ENCODE measurements around the gene PFKFB4. TPM values are rescaled to one million over a fixed set of nuclear protein-coding genes. Genes with fewer than 3 reads are reported as not detected.

Gene PFKFB4
- total RNA-seq, 3 donors from 2014 or later (not counting 1 experiment from before 2014, with no cell fraction given), result 2.4 to 4.3 (median 3.6) TPM

- no peak for TF ChIP-seq CTCF (IDR thresholded peaks at IDR 0.05)
- no peaks in the 10 kb centered on the region for H3K36me3 Mint-ChIP-seq
- whole genome bisulfite sequencing (ENCODE audit: insufficient coverage), result 93% methylated on average over 10 of the region's 10 CpGs
- no peak for ATAC-seq
- H3K36me3 ChIP-seq (ENCODE audit: control insufficient read depth, insufficient read depth, low read length), result no peaks in the 10 kb centered on the region
- DNase-seq, result no peak
- no peaks in the 10 kb centered on the region for H3K27me3 ChIP-seq (ENCODE audit: control insufficient read depth, insufficient read depth, low read length)
- intact Hi-C loops (cut with micrococcal nuclease), result no loop called here
- no peaks in the 10 kb centered on the region for H3K27me3 Mint-ChIP-seq (ENCODE audit: low read depth in 2 of 2)
- no peak overlapping the region for H3K27ac Mint-ChIP-seq
- H3K4me3 Mint-ChIP-seq, result no peak overlapping the region
- no peak overlapping the region for H3K4me3 ChIP-seq (ENCODE audit: low read length)
- no peaks in the 10 kb centered on the region for H3K9me3 ChIP-seq (ENCODE audit: control insufficient read depth, insufficient read depth, low read length)
- H3K9me3 Mint-ChIP-seq, result no peaks in the 10 kb centered on the region
- H3K4me1 ChIP-seq (ENCODE audit: control insufficient read depth, insufficient read depth, low read length), result no peaks in the 10 kb centered on the region
- H3K27ac ChIP-seq (ENCODE audit: low read length), result no peak overlapping the region
- no peaks in the 10 kb centered on the region for H3K4me1 Mint-ChIP-seq
These were observed 17.5 kb upstream of the PFKFB4 start for GRCh38 chr3:48573973-48574585.

- no peak for TF ChIP-seq CTCF (IDR thresholded peaks at IDR 0.05)
- DNase-seq, result no peak
- H3K27me3 Mint-ChIP-seq (ENCODE audit: low read depth in 2 of 2), result no peaks in the 10 kb centered on the region
- 90% methylated on average over 5 of the region's 7 CpGs for WGBS (ENCODE audit: insufficient coverage)
- Histone ChIP-seq H3K9me3 (ENCODE audit: control insufficient read depth, insufficient read depth, low read length) (no peaks in the 10 kb centered on the region), H3K36me3 (ENCODE audit: control insufficient read depth, insufficient read depth, low read length) (no peaks in the 10 kb centered on the region), H3K27me3 (ENCODE audit: control insufficient read depth, insufficient read depth, low read length) (no peaks in the 10 kb centered on the region), H3K4me1 (ENCODE audit: control insufficient read depth, insufficient read depth, low read length) (no peaks in the 10 kb centered on the region), H3K4me3 (ENCODE audit: low read length) (no peak overlapping the region), H3K27ac (ENCODE audit: low read length) (no peak overlapping the region)
- H3K4me1 Mint-ChIP-seq, result no peaks in the 10 kb centered on the region
- H3K27ac Mint-ChIP-seq, result no peak overlapping the region
- no peak overlapping the region for H3K4me3 Mint-ChIP-seq
- ATAC-seq, result no peak
- H3K36me3 Mint-ChIP-seq, result no peaks in the 10 kb centered on the region
- intact Hi-C loops (cut with micrococcal nuclease), result no loop called here
- H3K9me3 Mint-ChIP-seq, result no peaks in the 10 kb centered on the region
These were observed 15.9 kb upstream of the PFKFB4 start for GRCh38 chr3:48572517-48572916.

DNA sequence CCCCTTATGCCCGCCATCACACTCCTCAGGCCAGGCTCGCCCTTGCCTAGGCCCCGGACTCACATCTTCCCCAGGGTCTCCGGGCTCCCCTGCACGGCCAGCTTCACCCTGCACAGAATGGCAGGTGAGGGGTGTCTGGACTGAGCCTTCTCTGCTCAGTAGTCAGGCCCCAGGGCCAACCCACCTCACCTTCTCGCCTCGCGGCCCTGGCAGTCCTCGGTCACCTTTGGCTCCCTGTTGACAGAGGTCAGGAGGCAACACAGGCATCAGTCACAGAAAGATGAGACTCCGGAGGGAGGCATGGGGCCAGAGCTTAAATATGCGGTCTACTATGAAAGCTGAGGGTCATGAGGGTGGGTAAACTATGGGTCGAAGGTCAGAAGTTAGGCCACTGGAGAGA lies 15.3 kb upstream of the PFKFB4 start:
- Mint-ChIP-seq H3K4me3 (no peak overlapping the region), H3K4me1 (no peaks in the 10 kb centered on the region), H3K36me3 (no peaks in the 10 kb centered on the region), H3K27me3 (ENCODE audit: low read depth in 2 of 2) (no peaks in the 10 kb centered on the region), H3K27ac (no peak overlapping the region), H3K9me3 (no peaks in the 10 kb centered on the region)
- WGBS (ENCODE audit: insufficient coverage), result 92% methylated on average over 12 of the region's 12 CpGs
- H3K4me3 ChIP-seq (ENCODE audit: low read length), result no peak overlapping the region
- intact Hi-C loops (cut with micrococcal nuclease), result no loop called here
- H3K27me3 ChIP-seq (ENCODE audit: control insufficient read depth, insufficient read depth, low read length), result no peaks in the 10 kb centered on the region
- no peaks in the 10 kb centered on the region for H3K36me3 ChIP-seq (ENCODE audit: control insufficient read depth, insufficient read depth, low read length)
- H3K4me1 ChIP-seq (ENCODE audit: control insufficient read depth, insufficient read depth, low read length), result no peaks in the 10 kb centered on the region
- no peak for TF ChIP-seq CTCF (IDR thresholded peaks at IDR 0.05)
- ATAC-seq, result no peak
- DNase-seq, result no peak
- H3K9me3 ChIP-seq (ENCODE audit: control insufficient read depth, insufficient read depth, low read length), result no peaks in the 10 kb centered on the region
- no peak overlapping the region for H3K27ac ChIP-seq (ENCODE audit: low read length)

GRCh38 chr3:48569808-48570450 lies 13.3 kb upstream of the PFKFB4 start:
- no peaks in the 10 kb centered on the region for H3K27me3 ChIP-seq (ENCODE audit: control insufficient read depth, insufficient read depth, low read length)
- Mint-ChIP-seq H3K4me1 (peaks cover 0 to 10% of the 10 kb centered on the region in 2 donors), H3K27me3 (ENCODE audit: low read depth in 2 of 2) (no peaks in the 10 kb centered on the region), H3K36me3 (no peaks in the 10 kb centered on the region), H3K4me3 (no peak overlapping the region), H3K27ac (no peak overlapping the region), H3K9me3 (no peaks in the 10 kb centered on the region)
- intact Hi-C loops (cut with micrococcal nuclease), result no loop called here
- no peak for TF ChIP-seq CTCF (IDR thresholded peaks at IDR 0.05)
- WGBS (ENCODE audit: insufficient coverage), result 89% methylated on average over 16 of the region's 18 CpGs
- no peaks in the 10 kb centered on the region for H3K9me3 ChIP-seq (ENCODE audit: control insufficient read depth, insufficient read depth, low read length)
- no peak for DNase-seq
- H3K4me3 ChIP-seq (ENCODE audit: low read length), result no peak overlapping the region
- ATAC-seq, result no peak
- peaks cover 13% of the 10 kb centered on the region for H3K4me1 ChIP-seq (ENCODE audit: control insufficient read depth, insufficient read depth, low read length)
- no peak overlapping the region for H3K27ac ChIP-seq (ENCODE audit: low read length)
- no peaks in the 10 kb centered on the region for H3K36me3 ChIP-seq (ENCODE audit: control insufficient read depth, insufficient read depth, low read length)
